Measurements from ENCODE around the gene TBX6.
"Not testable (repeated sequence)": the region's sequence is repeated elsewhere in the genome, so short reads cannot be mapped to it uniquely, and the experiment has no call there.

TBX6 gene

GRCh38 chr16:30091474-30092372 is at the start of gene TBX6:
TSS of gene TBX6 (minus strand) at chr16:30091924. CDS start at chr16:30091193, 731 bp downstream.
- peak within 1 kb of the TSS; percentile 27 to 93 (median 84) for H3K27ac ChIP-seq
- H3K4me3 ChIP-seq: peak within 1 kb of the TSS; percentile 39 to 51 (median 45)

GRCh38 chr16:30139583-30140481 is 48.1 kb upstream of the TBX6 start:
- H3K27ac ChIP-seq: peak overlapping the region in 1 of 21 experiments; percentile 10
- no peak overlapping the region for H3K4me3 ChIP-seq

GRCh38 chr16:30137897-30138296 is 46.2 kb upstream of the TBX6 start:
- no peak overlapping the region for H3K4me3 ChIP-seq
- H3K27ac ChIP-seq: no peak overlapping the region

- H3K27ac ChIP-seq: no peak overlapping the region
- no peak overlapping the region for H3K4me3 ChIP-seq
Measured at GRCh38 chr16:30136971-30137605, 45.4 kb upstream of the TBX6 start.

GRCh38 chr16:30132591-30132990 is 40.9 kb upstream of the TBX6 start:
- H3K27ac ChIP-seq: no peak overlapping the region
- H3K4me3 ChIP-seq: no peak overlapping the region

- Histone ChIP-seq H3K27ac (no peak overlapping the region), H3K4me3 (no peak overlapping the region)
Measured at GRCh38 chr16:30131869-30132475, 40.2 kb upstream of the TBX6 start.

GRCh38 chr16:30127993-30128392 is 36.3 kb upstream of the TBX6 start:
- no peak overlapping the region for H3K27ac ChIP-seq
- no peak overlapping the region for H3K4me3 ChIP-seq

- H3K27ac ChIP-seq, H3K4me3 ChIP-seq: not testable (repeated sequence)
Measured at GRCh38 chr16:30125690-30126089, 34.0 kb upstream of the TBX6 start.

- H3K4me3 ChIP-seq: no peak overlapping the region
- H3K27ac ChIP-seq: peak overlapping the region in 12 of 21 experiments; percentile 16 to 92 (median 46)
Measured at GRCh38 chr16:30124985-30125379, 33.3 kb upstream of the TBX6 start.

GRCh38 chr16:30122604-30123160 is 31.0 kb upstream of the TBX6 start:
- Histone ChIP-seq H3K27ac (peak overlapping the region; percentile 80 to 97 (median 92)), H3K4me3 (peak overlapping the region; percentile 73 to 96 (median 89))

- H3K4me3 ChIP-seq: peak overlapping the region; percentile 73 to 96 (median 89)
- peak overlapping the region; percentile 80 to 97 (median 92) for H3K27ac ChIP-seq
Measured at GRCh38 chr16:30121741-30122571, 30.2 kb upstream of the TBX6 start.

- H3K4me3 ChIP-seq: no peak overlapping the region
- H3K27ac ChIP-seq: peak overlapping the region in 7 of 21 experiments; percentile 10 to 96 (median 92)
Measured at GRCh38 chr16:30120340-30121105, 28.8 kb upstream of the TBX6 start.

GRCh38 chr16:30119428-30119827 is 27.7 kb upstream of the TBX6 start:
- no peak overlapping the region for H3K4me3 ChIP-seq
- peak overlapping the region in 2 of 21 experiments; percentile 4 to 32 for H3K27ac ChIP-seq

- no peak overlapping the region for H3K27ac ChIP-seq
- H3K4me3 ChIP-seq: no peak overlapping the region
Measured at GRCh38 chr16:30117768-30118167, 26.0 kb upstream of the TBX6 start.

GRCh38 chr16:30116291-30117207 is 24.8 kb upstream of the TBX6 start:
- no peak overlapping the region for H3K27ac ChIP-seq
- H3K4me3 ChIP-seq: no peak overlapping the region

GRCh38 chr16:30115238-30115637 is 23.5 kb upstream of the TBX6 start:
- Histone ChIP-seq H3K27ac (peak overlapping the region in 4 of 21 experiments; percentile 21 to 59 (median 41)), H3K4me3 (no peak overlapping the region)
